Measurements from ENCODE around the gene MLPH.

Gene MLPH

DNA sequence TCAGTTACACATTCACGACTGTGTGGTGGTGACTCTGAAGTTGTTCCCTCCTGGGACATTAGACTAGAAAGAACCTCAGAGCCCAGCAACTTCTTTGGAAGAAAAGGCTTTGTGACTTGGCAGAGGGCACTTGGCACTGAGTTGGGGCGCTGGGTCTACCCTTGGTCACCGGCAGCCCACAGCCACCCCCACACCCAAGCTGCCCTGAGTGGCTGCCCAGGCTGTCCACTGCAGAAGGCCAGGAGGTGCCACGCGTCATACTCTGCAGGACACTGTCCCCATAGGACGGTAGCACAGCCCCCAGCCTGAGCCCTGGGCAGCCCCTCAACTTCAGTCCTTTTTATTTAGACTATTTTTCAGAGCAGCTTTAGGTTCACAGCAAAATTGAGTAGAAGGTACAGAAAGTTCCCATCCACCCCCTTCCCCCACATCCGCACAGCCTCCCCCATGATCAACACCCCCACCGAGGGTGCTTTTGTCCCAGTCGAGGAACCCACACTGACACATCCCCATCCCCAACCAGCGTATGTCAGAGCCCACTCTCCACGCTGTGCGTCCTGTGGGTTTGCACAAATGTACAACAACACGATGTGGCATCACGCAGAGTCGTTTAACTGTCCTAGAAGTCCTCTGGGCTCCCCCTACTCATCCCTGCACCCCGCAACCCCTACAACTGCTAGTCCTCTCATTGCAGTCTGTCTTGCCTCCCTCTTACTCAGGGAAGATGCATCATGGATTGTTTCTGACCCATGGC, 80.4 kb downstream of the MLPH start:
- DNase-seq (ENCODE audit: low spot score): no peak

GRCh38 chr2:237568121-237568660, 81.1 kb downstream of the MLPH start:
- no peak for DNase-seq (ENCODE audit: low spot score)

DNA sequence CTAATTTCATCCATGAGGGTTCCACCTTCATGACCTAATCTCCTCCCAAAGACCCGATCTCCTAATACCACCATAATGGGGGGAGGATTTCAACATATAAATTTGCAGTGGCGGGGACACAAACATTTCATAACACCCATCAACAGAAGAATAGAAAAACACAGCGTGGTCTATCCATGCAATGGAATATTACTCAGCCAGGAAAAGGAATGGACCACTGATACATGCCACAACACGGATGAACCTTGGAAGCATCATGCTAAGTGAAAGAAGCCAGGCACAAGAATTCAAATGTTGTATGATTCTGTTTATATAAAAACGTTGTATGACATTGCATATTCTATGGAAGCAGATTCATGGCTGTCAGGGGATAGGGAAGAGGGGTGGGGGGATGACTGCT, 82.0 kb downstream of the MLPH start:
- DNase-seq (ENCODE audit: low spot score): no peak

- no peak for DNase-seq (ENCODE audit: low spot score)
Observed at GRCh38 chr2:237569896-237570295, 82.8 kb downstream of the MLPH start.

DNA sequence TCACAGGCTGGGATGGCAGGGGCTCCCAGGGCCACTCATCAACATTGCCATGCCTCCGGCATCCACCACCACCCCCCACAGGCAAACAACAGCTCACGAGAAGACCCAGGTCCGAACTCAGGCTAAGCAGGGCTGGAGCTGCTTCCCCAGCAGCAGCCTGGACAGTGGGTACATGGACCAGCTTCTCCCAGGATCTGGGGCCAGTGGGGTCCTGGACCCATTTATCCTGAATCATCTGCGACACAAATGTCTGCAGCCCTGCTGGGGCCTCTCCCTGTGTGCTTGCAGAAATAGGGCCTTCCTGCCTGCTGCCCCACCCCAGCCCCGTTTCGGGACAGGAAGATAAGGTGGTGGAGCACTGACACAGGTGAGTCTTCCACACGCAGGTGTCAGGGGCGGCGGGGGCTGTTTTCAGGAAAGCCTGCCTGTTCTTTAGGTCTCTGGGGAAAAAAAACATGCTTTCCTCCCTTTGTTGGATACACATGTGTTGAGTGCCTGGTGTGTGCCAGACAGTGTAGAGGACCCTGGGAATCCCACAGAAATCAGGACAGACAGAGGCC, 83.8 kb downstream of the MLPH start:
- no peak for DNase-seq (ENCODE audit: low spot score)

DNA sequence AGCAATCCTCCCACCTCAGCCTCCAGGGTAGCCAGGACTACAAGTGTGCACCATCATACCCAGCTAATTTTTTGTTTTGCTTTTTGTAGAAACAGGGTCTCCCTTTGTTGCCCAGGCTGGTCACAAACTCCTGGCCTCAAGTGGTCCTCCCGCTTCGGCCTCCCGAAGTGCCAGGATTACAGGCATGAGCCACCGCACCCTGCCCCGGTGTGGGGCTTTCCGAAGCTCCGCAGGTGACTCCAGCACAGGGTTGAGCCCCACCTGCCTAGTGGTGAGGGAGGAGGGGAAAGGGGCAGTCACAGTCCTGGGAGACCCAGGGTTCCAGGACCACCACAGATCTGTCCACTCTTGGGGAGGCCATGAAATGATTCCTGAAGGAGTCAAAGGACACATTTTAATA, 84.5 kb downstream of the MLPH start:
- DNase-seq (ENCODE audit: low spot score): no peak

GRCh38 chr2:237572021-237572741, 85.1 kb downstream of the MLPH start:
- peak; percentile 91 for DNase-seq (ENCODE audit: low spot score)

GRCh38 chr2:237572742-237573101, 85.7 kb downstream of the MLPH start:
- DNase-seq (ENCODE audit: low spot score): no peak

- DNase-seq (ENCODE audit: low spot score): no peak
Observed at GRCh38 chr2:237573721-237574415, 86.8 kb downstream of the MLPH start.

- no peak for DNase-seq (ENCODE audit: low spot score)
Observed at GRCh38 chr2:237574467-237574866, 87.4 kb downstream of the MLPH start.

DNA sequence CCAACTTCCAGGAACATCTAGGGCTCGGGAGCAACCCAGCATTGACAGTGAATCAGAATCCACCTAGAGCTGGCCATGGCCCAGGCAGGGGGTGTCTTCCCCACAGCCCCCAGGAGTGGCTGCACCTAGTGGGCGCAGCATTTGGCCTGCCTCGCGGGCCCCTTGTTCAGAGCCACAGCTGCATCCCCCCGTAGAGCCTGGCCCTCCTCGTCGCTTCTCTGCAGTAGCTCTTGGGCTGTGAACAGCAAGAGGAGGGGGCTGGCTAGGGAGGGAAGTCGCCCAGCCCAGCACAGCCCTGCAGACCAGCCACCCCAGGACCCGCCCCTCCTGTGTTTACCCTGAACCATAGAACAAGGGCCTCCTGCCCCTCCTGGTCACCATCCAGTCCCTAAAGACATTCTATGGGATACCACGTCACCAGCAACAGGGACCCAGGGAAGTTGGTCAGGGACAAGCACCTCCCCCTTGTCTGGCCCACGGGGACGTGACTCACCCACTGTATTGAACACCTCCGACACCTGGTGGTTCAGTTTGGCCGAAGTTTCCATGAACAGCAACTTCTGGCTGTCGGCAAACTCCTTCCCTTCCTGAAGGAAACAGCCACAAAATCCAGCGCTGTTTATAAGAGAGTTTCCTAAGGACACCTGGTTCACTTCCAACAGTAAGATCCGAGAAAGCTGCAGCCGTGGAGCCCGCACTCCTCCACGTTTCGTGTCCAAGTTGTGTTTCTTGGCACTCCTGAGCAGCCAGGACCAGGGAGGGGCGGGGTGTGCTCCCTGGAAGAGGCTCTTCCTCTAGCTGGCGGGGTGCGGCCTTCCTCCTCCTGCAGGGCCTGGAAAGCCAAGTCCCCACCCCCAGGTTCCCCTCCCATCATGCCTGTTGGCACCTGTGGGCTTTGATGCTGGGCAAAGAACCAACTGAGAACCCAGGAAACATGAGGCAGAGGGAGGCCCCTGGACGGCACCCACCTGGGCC, 88.1 kb downstream of the MLPH start:
- DNase-seq (ENCODE audit: low spot score): no peak

GRCh38 chr2:237575869-237576862, 89.1 kb downstream of the MLPH start:
- no peak for DNase-seq (ENCODE audit: low spot score)

- DNase-seq (ENCODE audit: low spot score): no peak
Observed at GRCh38 chr2:237576974-237577373, 89.9 kb downstream of the MLPH start.

- no peak for DNase-seq (ENCODE audit: low spot score)
Observed at GRCh38 chr2:237577458-237577857, 90.4 kb downstream of the MLPH start.

DNA sequence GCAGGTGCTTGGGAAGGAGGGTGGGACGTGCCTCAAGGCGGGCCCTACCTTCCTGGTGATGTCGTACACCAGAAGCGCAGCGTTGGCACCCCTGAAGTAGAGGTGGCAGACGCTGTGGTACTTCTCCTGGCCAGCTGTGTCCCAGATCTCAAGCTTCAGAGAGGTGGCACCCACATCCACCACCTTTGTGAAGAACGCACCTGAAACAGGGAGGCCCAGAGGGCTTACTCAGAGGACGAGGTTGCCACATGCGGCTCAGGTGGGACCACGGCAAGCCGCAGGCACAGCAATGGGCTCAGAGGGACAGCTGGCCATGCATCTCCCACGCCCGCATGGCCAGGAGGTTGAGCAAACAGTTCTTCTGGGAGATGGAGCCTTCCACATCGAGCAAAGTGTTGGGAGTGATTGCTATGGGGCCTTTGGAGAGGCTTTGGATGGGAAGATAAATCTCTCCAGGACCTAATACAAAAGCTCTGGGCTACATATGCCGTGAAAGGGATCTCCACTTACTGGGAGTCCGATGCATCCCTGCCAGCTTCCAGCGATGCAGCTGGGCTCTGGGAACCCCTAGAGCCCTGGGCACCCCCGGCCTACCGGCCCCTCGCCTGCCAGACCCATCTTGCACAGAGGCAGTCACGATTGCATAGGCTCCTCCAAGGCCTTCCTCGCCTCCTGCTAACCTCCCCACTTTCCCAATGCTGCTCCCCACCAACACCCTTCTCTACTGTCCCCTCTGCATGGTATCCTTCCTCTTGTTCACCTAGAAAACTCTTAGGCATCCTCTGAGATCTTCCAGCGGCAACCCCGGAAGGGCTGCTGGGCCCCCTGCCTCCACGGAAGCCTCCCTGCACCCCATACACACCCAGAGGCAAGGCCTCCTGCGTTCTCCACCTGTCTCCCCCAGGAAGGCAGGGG, 91.2 kb downstream of the MLPH start:
- no peak for DNase-seq (ENCODE audit: low spot score)

DNA sequence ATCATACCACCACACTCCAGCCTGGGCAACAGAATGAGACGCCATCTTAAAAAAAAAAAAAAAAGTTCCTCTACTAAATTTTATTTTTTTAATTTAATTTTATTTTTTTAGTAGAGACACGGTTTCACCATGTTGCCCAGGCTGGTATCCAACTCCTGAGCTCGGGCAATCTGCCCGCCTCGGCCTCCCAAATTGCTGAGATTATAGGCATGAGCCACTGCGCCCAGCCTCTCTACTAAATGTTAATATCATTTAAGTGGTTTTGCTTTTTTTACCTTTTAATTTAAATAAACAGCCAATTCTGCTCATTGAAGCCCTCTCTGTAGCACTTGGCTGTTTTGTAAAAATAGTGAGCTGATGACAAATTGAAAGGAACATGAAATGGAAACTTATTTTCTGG, 94.3 kb downstream of the MLPH start:
- DNase-seq (ENCODE audit: low spot score): no peak

DNA sequence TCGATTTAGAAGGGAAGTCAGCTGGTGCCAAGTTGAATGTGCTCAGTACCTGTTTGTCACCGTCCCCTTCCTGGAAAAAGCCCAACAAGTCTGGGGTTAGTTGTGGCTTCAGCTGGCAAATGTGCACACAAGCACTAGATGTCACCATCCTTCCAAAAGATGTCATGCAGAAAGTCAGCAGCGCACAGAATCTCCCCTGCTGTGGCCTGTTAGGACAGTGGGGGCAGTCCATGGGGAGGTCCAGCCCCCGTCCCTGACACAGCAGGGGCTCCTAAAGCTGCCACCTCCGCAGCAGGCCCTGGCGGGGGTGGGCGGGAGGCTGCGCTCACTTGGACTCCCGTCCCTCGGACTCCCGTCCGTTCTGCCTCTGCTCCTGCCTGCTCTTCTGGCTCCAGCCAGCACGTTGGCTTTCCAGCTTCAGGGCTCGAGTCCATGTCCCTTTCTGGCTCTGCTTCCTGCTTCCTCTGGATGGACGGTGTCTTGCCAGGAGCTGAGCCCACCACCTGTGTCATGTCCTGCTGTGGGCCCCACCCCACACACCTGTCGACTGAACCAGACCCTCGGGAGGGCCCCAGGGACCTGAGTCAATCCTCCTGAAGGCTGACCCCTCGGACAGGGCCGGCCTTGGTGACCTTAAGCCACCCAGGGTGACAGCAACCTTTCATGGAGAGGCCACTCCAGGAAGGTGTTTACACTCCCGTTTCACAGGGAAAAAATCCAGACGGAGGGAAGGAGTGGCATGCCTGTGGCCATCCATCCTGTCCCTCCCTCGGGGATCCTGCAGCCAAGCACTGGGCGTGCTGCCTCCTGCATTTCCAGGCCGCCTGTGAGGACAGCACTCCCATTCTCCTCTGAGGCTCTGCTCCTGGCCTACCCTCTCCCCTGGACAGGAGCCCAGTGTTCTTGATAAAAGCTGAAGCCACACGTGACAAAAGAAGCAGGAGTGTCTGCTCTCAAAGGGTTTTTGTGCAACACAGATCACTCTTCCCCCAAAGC, 95.0 kb downstream of the MLPH start:
- no peak for DNase-seq (ENCODE audit: low spot score)

Measured in germinal center (tissue), 1 donor.